ENCODE measurements around the gene KAZALD1. TPM values are rescaled to one million over a fixed set of nuclear protein-coding genes. Genes with fewer than 3 reads are reported as not detected.

The KAZALD1 gene
- total and polyA plus RNA-seq, 5 donors from 2014 or later = 0.62 TPM; not detected in 4

GRCh38 chr10:101096378-101096777 is 34.6 kb downstream of the KAZALD1 start:
- H3K4me1 ChIP-seq (ENCODE audit: control insufficient read depth, insufficient read depth, low read length, poor library complexity, severe bottlenecking) = peaks cover 5% of the 10 kb centered on the region
- H3K9me3 ChIP-seq (ENCODE audit: control insufficient read depth in 2 of 2, low read length in 2 of 2) = no peaks in the 10 kb centered on the region
- no peak overlapping the region for H3K4me3 ChIP-seq (ENCODE audit: low read depth, low read length)
- no peak overlapping the region for H3K4me3 Mint-ChIP-seq
- DNase-seq = no peak
- H3K4me1 Mint-ChIP-seq = peaks cover 0 to 4% (median 2%) of the 10 kb centered on the region in 4 donors
- H3K27me3 Mint-ChIP-seq = peaks cover 46% of the 10 kb centered on the region
- no peak for ATAC-seq (ENCODE audit: low read depth in 2 of 2)
- peaks cover 0 to 3% (median 0%) of the 10 kb centered on the region in 7 donors for H3K9me3 Mint-ChIP-seq
- no peaks in the 10 kb centered on the region for H3K36me3 ChIP-seq (ENCODE audit: control insufficient read depth, insufficient read depth, low read length)
- peaks cover 6% of the 10 kb centered on the region for H3K27me3 ChIP-seq (ENCODE audit: control insufficient read depth, insufficient read depth, low read length)
- H3K27ac ChIP-seq (ENCODE audit: insufficient read depth, low read length, poor library complexity, severe bottlenecking) = no peak overlapping the region
- no peaks in the 10 kb centered on the region for H3K36me3 Mint-ChIP-seq
- H3K27ac Mint-ChIP-seq = no peak overlapping the region

DNA sequence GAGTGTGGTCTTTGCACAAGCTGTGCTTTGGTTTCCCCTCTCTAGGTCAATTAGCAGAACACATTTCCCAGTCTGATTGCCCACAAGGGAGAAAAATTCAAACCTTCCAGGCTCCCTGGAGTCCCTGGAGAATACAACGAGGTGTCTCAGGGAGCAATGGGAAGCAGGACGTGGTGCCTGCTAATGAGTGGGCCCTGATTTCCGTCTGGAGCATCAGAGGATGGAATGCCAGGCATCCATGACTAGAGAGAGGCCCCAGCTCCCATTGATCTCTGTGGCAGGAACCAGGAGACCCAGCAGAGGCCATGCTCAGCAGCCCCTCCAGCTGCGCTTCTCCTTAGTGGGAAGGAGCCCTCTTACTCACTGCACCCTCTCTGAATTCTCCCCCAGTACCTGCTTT is 36.1 kb downstream of the KAZALD1 start:
- Mint-ChIP-seq H3K36me3 (no peaks in the 10 kb centered on the region), H3K4me3 (no peak overlapping the region), H3K9me3 (peaks cover 0 to 2% (median 0%) of the 10 kb centered on the region in 7 donors), H3K27ac (no peak overlapping the region), H3K4me1 (peaks cover 0 to 4% (median 2%) of the 10 kb centered on the region in 4 donors), H3K27me3 (peaks cover 44% of the 10 kb centered on the region)
- Histone ChIP-seq H3K36me3 (ENCODE audit: control insufficient read depth, insufficient read depth, low read length) (no peaks in the 10 kb centered on the region), H3K4me1 (ENCODE audit: control insufficient read depth, insufficient read depth, low read length, poor library complexity, severe bottlenecking) (peaks cover 5% of the 10 kb centered on the region), H3K9me3 (ENCODE audit: control insufficient read depth in 2 of 2, low read length in 2 of 2) (no peaks in the 10 kb centered on the region), H3K4me3 (ENCODE audit: low read depth, low read length) (no peak overlapping the region), H3K27me3 (ENCODE audit: control insufficient read depth, insufficient read depth, low read length) (peaks cover 6% of the 10 kb centered on the region), H3K27ac (ENCODE audit: insufficient read depth, low read length, poor library complexity, severe bottlenecking) (no peak overlapping the region)
- DNase-seq = no peak
- ATAC-seq (ENCODE audit: low read depth in 2 of 2) = no peak

GRCh38 chr10:101099901-101100300 is 38.1 kb downstream of the KAZALD1 start:
- Mint-ChIP-seq H3K27ac (no peak overlapping the region), H3K36me3 (no peaks in the 10 kb centered on the region), H3K27me3 (peaks cover 52% of the 10 kb centered on the region)

DNA sequence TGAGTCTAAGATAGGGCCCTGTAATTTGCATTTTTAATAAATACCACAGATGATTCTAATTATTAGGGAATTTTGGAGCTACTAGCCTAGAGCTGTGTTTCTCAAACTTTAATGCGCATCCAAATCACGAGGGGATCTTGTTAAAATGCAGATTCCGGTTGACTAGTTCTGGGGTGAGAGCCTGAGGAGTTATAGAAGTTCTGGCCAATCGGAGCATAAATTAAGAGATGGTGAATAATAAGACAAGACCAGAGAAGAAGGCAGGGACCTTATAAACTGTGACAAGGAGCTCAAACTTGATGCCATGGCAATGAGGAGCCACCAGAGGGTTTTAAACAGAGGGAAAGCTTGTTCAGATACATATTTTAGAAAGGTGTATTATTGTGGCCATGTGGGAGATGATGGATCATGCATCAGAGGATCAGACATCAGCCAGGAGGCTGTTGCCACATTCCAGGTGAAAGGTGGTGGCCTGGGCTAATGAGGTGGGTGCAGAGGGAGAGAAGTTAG is 39.6 kb downstream of the KAZALD1 start:
- DNase-seq = no peak
- no peak overlapping the region for H3K4me3 ChIP-seq (ENCODE audit: low read depth, low read length)
- no peaks in the 10 kb centered on the region for H3K36me3 Mint-ChIP-seq
- H3K36me3 ChIP-seq (ENCODE audit: control insufficient read depth, insufficient read depth, low read length) = no peaks in the 10 kb centered on the region
- H3K27ac ChIP-seq (ENCODE audit: insufficient read depth, low read length, poor library complexity, severe bottlenecking) = no peak overlapping the region
- peaks cover 11% of the 10 kb centered on the region for H3K27me3 ChIP-seq (ENCODE audit: control insufficient read depth, insufficient read depth, low read length)
- no peaks in the 10 kb centered on the region for H3K9me3 ChIP-seq (ENCODE audit: control insufficient read depth in 2 of 2, low read length in 2 of 2)
- no peaks in the 10 kb centered on the region for H3K4me1 ChIP-seq (ENCODE audit: control insufficient read depth, insufficient read depth, low read length, poor library complexity, severe bottlenecking)
- peaks cover 59% of the 10 kb centered on the region for H3K27me3 Mint-ChIP-seq
- H3K4me1 Mint-ChIP-seq = no peaks in the 10 kb centered on the region
- no peak for ATAC-seq (ENCODE audit: low read depth in 2 of 2)
- H3K9me3 Mint-ChIP-seq = peaks cover 0 to 1% (median 0%) of the 10 kb centered on the region in 7 donors
- H3K4me3 Mint-ChIP-seq = no peak overlapping the region
- H3K27ac Mint-ChIP-seq = no peak overlapping the region

More at GRCh38 chr10:101099901-101100300, 38.1 kb downstream of the KAZALD1 start:
- Mint-ChIP-seq H3K4me1 (peaks cover 0 to 4% (median 2%) of the 10 kb centered on the region in 4 donors), H3K4me3 (no peak overlapping the region), H3K9me3 (peaks cover 0 to 1% (median 0%) of the 10 kb centered on the region in 7 donors)
- Histone ChIP-seq H3K9me3 (ENCODE audit: control insufficient read depth in 2 of 2, low read length in 2 of 2) (no peaks in the 10 kb centered on the region), H3K36me3 (ENCODE audit: control insufficient read depth, insufficient read depth, low read length) (no peaks in the 10 kb centered on the region), H3K4me3 (ENCODE audit: low read depth, low read length) (no peak overlapping the region), H3K27me3 (ENCODE audit: control insufficient read depth, insufficient read depth, low read length) (peaks cover 11% of the 10 kb centered on the region), H3K4me1 (ENCODE audit: control insufficient read depth, insufficient read depth, low read length, poor library complexity, severe bottlenecking) (peaks cover 5% of the 10 kb centered on the region), H3K27ac (ENCODE audit: insufficient read depth, low read length, poor library complexity, severe bottlenecking) (no peak overlapping the region)
- DNase-seq (no peak), ATAC-seq (ENCODE audit: low read depth in 2 of 2) (no peak)

DNA sequence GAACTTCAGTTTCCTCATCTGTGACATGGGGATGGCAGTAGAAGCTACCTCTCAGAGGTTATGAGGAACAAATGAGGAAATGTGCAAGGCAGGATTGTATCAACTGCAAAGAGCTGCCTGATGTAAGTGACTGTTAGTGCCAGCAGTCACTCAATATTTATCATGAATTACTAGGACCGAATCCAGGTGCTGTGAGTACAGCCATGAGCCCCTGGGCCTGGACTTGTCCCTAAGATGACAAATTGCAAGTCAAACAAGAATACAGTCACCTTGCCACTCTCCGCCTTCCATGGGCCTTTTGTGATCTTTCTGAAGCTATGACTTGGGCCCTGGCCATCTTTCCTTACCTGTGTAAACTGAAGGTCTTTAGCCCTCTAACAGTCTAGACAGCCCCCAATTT is 41.6 kb downstream of the KAZALD1 start:
- no peak overlapping the region for H3K4me3 Mint-ChIP-seq
- no peaks in the 10 kb centered on the region for H3K4me1 Mint-ChIP-seq
- ATAC-seq (ENCODE audit: low read depth in 2 of 2) (no peak), DNase-seq (no peak)
- peaks cover 11% of the 10 kb centered on the region for H3K27me3 ChIP-seq (ENCODE audit: control insufficient read depth, insufficient read depth, low read length)
- no peak overlapping the region for H3K27ac ChIP-seq (ENCODE audit: insufficient read depth, low read length, poor library complexity, severe bottlenecking)
- H3K4me1 ChIP-seq (ENCODE audit: control insufficient read depth, insufficient read depth, low read length, poor library complexity, severe bottlenecking) = no peaks in the 10 kb centered on the region
- H3K27ac Mint-ChIP-seq = no peak overlapping the region
- no peaks in the 10 kb centered on the region for H3K9me3 ChIP-seq (ENCODE audit: control insufficient read depth in 2 of 2, low read length in 2 of 2)
- no peak overlapping the region for H3K4me3 ChIP-seq (ENCODE audit: low read depth, low read length)
- H3K36me3 Mint-ChIP-seq = no peaks in the 10 kb centered on the region
- peaks cover 60% of the 10 kb centered on the region for H3K27me3 Mint-ChIP-seq
- H3K36me3 ChIP-seq (ENCODE audit: control insufficient read depth, insufficient read depth, low read length) = no peaks in the 10 kb centered on the region
- peaks cover 0 to 1% (median 0%) of the 10 kb centered on the region in 7 donors for H3K9me3 Mint-ChIP-seq

- H3K4me3 ChIP-seq (ENCODE audit: low read depth, low read length) = no peak overlapping the region
- Mint-ChIP-seq H3K27ac (no peak overlapping the region), H3K9me3 (no peaks in the 10 kb centered on the region)
Measured at GRCh38 chr10:101106351-101106750, 44.6 kb downstream of the KAZALD1 start.

DNA sequence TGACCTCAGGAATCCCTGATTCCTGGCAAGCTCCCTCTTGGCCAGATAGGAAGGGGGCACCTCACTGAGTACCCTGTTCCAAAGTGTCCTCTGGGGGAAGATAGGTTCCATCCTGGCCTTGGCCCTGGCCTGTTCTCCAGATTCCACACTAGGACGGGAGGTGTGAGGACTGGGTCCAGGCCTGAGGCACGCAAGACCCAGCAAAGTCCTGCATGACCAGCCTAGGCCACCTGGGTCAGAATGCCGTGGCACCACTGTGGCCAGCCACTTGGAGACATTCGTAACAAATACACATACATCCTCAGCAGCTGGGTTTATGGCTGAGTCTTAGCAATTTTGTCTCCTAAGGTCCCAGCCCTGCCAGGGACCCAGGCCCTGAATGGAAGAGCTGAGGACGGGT is 46.0 kb downstream of the KAZALD1 start:
- no peaks in the 10 kb centered on the region for H3K4me1 ChIP-seq (ENCODE audit: control insufficient read depth, insufficient read depth, low read length, poor library complexity, severe bottlenecking)
- peaks cover 11% of the 10 kb centered on the region for H3K27me3 ChIP-seq (ENCODE audit: control insufficient read depth, insufficient read depth, low read length)
- DNase-seq (no peak), ATAC-seq (ENCODE audit: low read depth in 2 of 2) (no peak)
- Mint-ChIP-seq H3K9me3 (no peaks in the 10 kb centered on the region), H3K27ac (no peak overlapping the region), H3K4me3 (no peak overlapping the region), H3K36me3 (no peaks in the 10 kb centered on the region), H3K4me1 (no peaks in the 10 kb centered on the region), H3K27me3 (peaks cover 54% of the 10 kb centered on the region)
- no peak overlapping the region for H3K4me3 ChIP-seq (ENCODE audit: low read depth, low read length)
- H3K36me3 ChIP-seq (ENCODE audit: control insufficient read depth, insufficient read depth, low read length) = no peaks in the 10 kb centered on the region
- no peak overlapping the region for H3K27ac ChIP-seq (ENCODE audit: insufficient read depth, low read length, poor library complexity, severe bottlenecking)
- H3K9me3 ChIP-seq (ENCODE audit: control insufficient read depth in 2 of 2, low read length in 2 of 2) = no peaks in the 10 kb centered on the region

More at GRCh38 chr10:101106351-101106750, 44.6 kb downstream of the KAZALD1 start:
- Histone ChIP-seq H3K27ac (ENCODE audit: insufficient read depth, low read length, poor library complexity, severe bottlenecking) (no peak overlapping the region), H3K27me3 (ENCODE audit: control insufficient read depth, insufficient read depth, low read length) (peaks cover 7% of the 10 kb centered on the region), H3K36me3 (ENCODE audit: control insufficient read depth, insufficient read depth, low read length) (no peaks in the 10 kb centered on the region), H3K4me1 (ENCODE audit: control insufficient read depth, insufficient read depth, low read length, poor library complexity, severe bottlenecking) (no peaks in the 10 kb centered on the region), H3K9me3 (ENCODE audit: control insufficient read depth in 2 of 2, low read length in 2 of 2) (no peaks in the 10 kb centered on the region)
- H3K4me3 Mint-ChIP-seq = no peak overlapping the region
- no peak for DNase-seq
- H3K36me3 Mint-ChIP-seq = no peaks in the 10 kb centered on the region
- peaks cover 54% of the 10 kb centered on the region for H3K27me3 Mint-ChIP-seq
- ATAC-seq (ENCODE audit: low read depth in 2 of 2) = no peak
- no peaks in the 10 kb centered on the region for H3K4me1 Mint-ChIP-seq

DNA sequence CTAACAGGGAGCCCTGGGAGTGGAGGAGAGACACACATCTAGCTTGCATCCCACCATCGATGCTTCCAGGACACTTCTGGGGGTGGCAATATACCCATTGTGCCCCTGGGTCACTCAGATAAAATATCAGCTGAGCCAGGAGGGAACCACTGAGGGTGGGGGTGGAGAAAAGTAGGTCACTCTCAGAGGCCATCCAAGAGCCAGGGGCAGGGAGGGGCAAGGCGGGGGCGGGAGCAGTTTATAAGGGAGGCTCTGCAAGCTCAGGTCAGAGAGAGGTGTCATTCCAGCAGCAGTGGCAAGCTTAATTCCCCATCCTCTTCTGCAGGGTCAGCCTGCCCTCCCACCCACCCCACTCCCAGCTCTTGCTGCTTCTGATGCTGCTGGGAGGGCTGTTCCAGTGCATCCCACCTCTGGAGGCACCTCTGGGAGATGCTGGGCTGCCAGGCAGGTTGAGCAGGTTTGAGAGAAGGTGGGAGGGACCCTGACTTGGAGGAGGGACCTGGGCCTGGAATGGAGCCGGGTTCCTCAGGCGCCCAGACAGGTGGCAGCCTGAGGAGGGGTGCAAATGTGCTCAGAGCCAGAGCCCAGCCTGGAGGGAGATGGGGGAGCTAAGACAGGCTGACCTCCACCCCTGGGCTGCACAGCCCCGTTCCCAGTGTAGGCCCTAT is 49.2 kb downstream of the KAZALD1 start:
- Mint-ChIP-seq H3K27me3 (peaks cover 47% of the 10 kb centered on the region), H3K9me3 (no peaks in the 10 kb centered on the region), H3K4me3 (no peak overlapping the region), H3K27ac (no peak overlapping the region), H3K4me1 (no peaks in the 10 kb centered on the region), H3K36me3 (no peaks in the 10 kb centered on the region)
- peaks cover 5% of the 10 kb centered on the region for H3K27me3 ChIP-seq (ENCODE audit: control insufficient read depth, insufficient read depth, low read length)
- H3K4me1 ChIP-seq (ENCODE audit: control insufficient read depth, insufficient read depth, low read length, poor library complexity, severe bottlenecking) = no peaks in the 10 kb centered on the region
- H3K9me3 ChIP-seq (ENCODE audit: control insufficient read depth in 2 of 2, low read length in 2 of 2) = no peaks in the 10 kb centered on the region
- H3K27ac ChIP-seq (ENCODE audit: insufficient read depth, low read length, poor library complexity, severe bottlenecking) = no peak overlapping the region
- H3K4me3 ChIP-seq (ENCODE audit: low read depth, low read length) = no peak overlapping the region
- no peak for ATAC-seq (ENCODE audit: low read depth in 2 of 2)
- DNase-seq = no peak
- H3K36me3 ChIP-seq (ENCODE audit: control insufficient read depth, insufficient read depth, low read length) = no peaks in the 10 kb centered on the region
